Measurements from ENCODE around the gene TLR5.
"Not testable (repeated sequence)": the region's sequence is repeated elsewhere in the genome, so short reads cannot be mapped to it uniquely, and the experiment has no call there.

The TLR5 gene

GRCh38 chr1:223142795-223143536 lies at the start of gene TLR5:
TSS of gene TLR5 (minus strand) at chr1:223143248. CDS start at chr1:223113031, 30,217 bp downstream.
- peak; percentile 86 for DNase-seq (ENCODE audit: low read depth in 2 of 2)

DNA sequence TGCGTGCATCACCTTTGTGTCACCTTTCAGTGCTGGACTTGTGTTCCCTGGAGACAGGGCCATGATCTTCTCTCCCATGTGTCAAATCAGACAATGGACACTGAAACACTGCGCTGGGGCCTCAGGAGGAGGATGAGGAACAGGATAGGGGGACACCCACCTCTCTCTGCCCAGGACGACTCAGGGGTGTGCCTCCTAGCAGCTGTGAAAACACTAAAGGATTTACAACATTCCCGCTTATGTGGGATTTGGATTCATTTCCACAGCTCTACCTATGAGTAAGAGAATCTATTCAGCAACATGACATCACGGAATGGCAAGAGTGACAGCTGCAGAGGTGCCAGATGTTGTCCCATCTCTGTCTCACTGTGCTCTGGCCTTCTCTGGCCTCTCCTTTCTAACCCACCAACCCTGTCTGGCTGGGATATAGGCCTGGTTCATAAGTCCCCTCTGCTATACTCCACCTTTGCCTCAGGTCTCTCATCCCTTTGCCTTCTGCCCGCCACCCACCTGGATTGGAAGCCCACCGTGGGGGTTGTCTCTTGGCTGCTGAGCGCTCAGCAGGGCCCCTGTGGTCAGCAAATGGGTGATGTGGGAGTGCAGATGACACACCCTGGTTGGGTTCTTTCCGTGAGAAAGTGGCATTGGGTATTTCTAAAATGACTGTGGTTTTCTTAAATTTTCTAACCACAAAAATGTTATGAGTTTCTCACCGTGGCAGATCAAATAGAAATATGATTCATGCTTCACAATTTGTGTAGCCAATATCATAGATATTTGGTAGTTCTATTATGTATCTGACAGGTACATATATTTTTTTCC lies 47.1 kb upstream of the TLR5 start:
- DNase-seq (ENCODE audit: low read depth in 2 of 2), result peak; percentile 32 to 41

- DNase-seq (ENCODE audit: low read depth in 2 of 2), result no peak
Measured at GRCh38 chr1:223189525-223189902, 46.5 kb upstream of the TLR5 start.

DNA sequence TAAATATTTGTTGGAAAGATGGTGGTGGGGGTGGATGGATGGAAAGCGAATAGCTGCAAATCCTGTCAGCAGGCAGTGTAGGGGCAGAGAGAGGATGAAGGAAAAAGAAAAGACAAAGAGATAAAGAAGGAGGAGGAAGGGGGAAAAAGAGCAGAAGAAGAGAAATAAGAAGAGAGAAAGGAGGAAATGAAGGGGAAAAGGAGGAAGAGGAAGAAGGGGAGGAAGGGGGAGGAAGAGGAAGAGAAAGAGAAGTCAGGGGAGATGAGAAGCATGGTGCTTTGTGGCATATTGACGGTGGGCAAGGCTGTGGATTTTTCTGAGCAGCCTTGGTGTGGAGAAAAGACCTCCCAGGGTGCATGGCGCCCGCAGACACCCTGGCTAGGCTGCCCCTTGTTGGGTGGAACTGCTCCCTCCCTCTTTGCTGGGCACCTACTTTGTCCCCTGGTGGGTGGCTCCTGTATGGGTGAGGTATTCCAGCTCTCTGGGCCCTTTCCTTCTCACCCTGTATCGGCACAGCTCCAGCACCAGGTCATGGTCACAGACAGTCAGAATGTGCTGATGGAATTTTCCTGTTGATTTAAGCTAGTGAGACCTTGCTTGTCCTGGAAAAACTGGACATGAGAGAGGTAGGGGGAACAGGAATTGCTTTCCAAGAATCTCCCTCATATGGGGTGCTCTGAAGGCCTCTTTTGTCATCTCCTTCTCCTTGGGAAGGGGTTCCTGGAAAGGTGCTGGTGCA lies 45.7 kb upstream of the TLR5 start:
- no peak for DNase-seq (ENCODE audit: low read depth in 2 of 2)

- DNase-seq (ENCODE audit: low read depth in 2 of 2), result no peak
Measured at GRCh38 chr1:223186800-223187199, 43.8 kb upstream of the TLR5 start.

DNA sequence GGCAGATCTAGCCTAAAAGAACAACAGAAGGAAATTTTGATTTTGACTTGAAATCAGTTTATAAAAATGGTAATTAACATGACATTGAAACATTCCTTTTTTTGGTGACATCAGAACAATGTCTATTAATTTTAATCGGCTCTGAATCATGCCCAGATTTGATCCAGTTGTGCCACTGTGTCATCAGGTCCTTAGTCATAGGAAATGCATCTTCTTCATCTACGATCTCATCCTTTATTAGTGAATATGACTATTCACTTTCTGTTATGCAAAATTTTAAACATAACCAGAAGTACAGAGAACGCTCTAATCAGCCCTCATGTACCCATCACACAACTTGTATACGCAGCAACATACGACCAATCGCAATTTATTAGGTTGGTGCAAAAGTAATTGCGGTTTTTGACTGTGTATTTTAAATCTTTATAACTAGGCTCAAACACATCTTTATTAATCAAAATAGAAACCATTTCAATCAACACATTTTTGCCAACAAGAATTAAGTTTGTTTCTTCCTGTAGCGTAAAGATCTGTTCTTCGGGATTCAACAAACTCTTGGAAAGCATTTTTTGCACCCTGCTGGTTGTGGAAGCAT lies 40.3 kb upstream of the TLR5 start:
- DNase-seq (ENCODE audit: low read depth in 2 of 2), result no peak

DNA sequence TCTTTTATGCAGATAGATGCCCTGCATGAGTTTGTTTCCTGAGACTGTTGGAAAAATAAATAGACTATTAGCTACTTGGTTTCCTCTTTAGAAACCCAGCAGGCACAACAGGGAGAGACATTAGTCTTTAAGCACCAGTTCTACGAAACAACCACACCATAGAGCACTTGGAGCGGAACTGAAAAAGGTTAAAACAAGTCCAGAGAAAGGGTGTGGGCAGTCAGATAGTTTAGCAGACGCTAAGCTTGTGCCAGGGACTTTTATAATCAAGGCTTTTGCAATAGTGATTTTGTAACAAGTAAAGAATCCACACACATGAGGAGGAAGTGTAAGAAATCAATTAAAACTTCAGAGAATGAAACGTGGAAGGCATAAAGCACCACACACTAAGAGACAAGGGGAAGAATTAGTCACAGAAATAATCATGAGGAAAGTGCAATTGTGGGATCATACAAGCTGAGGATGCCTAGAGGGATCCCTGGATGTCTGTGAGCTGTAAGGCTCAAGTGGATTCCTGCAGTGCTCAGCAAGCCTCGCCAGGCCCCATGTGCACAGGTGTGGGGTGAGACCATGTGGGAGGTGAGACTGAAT lies 37.8 kb upstream of the TLR5 start:
- no peak for DNase-seq (ENCODE audit: low read depth in 2 of 2)

- DNase-seq (ENCODE audit: low read depth in 2 of 2), result no peak
Measured at GRCh38 chr1:223179786-223180185, 36.7 kb upstream of the TLR5 start.

GRCh38 chr1:223179280-223179679 lies 36.2 kb upstream of the TLR5 start:
- DNase-seq (ENCODE audit: low read depth in 2 of 2), result no peak

GRCh38 chr1:223177681-223178080 lies 34.6 kb upstream of the TLR5 start:
- DNase-seq (ENCODE audit: low read depth in 2 of 2), result no peak

DNA sequence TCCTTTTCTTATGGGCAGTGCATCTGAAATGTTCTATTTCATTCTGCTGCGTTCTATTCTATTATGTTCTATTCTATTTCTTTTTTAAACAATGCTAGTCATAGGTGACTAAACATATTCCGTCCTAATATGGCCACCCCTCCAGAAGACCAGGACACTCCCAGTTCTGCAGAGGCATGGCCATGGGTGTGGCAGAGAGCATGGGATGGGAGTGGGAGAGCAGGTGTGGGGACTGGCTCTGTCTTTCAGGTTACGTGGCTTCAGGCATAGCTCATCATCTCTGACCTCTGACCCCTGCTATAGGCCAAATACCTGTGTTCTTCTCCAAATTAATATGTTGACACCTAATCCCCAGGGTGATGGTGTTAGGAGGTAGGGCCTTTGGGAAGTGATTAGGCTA lies 33.4 kb upstream of the TLR5 start:
- no peak for DNase-seq (ENCODE audit: low read depth in 2 of 2)

DNA sequence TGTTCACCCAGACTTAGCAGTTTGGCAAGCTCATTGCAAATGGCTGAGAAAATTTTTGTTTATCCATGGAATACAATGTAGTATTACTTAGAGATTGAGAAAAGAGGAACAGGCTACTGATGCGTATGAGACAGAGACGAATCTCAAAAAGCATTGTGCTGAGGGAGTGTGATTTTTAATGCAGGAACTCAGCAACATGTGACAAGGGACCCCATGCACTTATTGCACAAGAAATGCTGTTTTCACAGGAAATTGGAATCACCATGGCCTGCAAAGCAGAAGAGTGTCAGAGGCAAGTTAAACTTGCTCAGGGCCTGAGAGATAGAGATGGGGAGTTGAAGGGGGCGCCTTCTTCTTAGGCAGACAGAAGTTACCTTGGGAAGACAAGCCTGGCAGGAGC lies 32.6 kb upstream of the TLR5 start:
- no peak for DNase-seq (ENCODE audit: low read depth in 2 of 2)

- DNase-seq (ENCODE audit: low read depth in 2 of 2), result no peak
Measured at GRCh38 chr1:223175032-223175431, 32.0 kb upstream of the TLR5 start.

GRCh38 chr1:223169458-223169857 lies 26.4 kb upstream of the TLR5 start:
- DNase-seq (ENCODE audit: low read depth in 2 of 2), result not testable (repeated sequence)

- DNase-seq (ENCODE audit: low read depth in 2 of 2), result no peak
Measured at GRCh38 chr1:223161321-223161720, 18.3 kb upstream of the TLR5 start.

GRCh38 chr1:223156343-223156742 lies 13.3 kb upstream of the TLR5 start:
- DNase-seq (ENCODE audit: low read depth in 2 of 2), result no peak

GRCh38 chr1:223155153-223155552 lies 12.1 kb upstream of the TLR5 start:
- DNase-seq (ENCODE audit: low read depth in 2 of 2), result no peak

DNA sequence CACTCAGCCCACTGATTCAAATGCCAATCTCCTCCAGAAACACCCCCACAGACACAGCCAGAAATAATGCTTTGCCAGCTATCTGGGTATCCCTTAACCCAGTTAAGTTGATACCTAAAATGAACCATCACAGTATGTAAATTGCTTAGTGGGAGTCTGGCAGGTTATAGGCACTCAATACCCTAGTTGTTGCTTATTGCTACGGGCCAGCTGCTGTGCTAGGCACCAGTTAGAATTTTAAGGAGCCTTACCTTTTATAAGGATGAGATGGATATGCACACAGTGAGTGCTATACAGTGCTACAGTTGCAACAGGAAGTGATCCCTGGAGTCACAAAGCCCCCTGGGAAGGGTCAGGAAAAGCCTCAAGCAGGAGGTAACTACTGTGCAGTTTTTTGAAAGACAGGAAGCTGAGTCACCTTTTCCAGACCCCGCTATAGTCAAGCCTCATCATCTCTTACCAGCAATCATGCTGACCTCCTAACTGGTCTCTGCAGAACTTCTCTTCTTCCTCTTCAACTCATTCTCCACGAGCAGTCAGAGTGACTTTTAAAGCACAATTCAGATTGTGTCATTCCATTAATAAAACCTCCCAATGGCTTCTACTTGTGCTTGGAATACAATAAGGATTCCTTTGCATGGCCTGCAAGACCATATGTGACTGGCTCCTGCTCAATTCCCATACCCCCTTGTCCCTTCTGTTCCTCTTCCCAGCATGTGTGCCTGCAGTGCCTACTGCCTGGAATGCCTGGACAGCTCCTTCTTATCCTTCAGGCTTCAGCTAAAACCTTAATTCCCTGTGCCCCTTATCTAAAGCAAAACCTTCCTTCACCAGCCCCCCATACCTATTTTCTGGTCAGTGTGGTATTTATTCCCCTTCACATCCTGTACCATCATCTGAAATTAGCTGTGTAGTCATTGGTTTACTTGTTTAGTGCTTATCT lies 10.4 kb upstream of the TLR5 start:
- no peak for DNase-seq (ENCODE audit: low read depth in 2 of 2)

- no peak for DNase-seq (ENCODE audit: low read depth in 2 of 2)
Measured at GRCh38 chr1:223152399-223152798, 9.4 kb upstream of the TLR5 start.

- no peak for DNase-seq (ENCODE audit: low read depth in 2 of 2)
Measured at GRCh38 chr1:223150443-223150842, 7.4 kb upstream of the TLR5 start.

- DNase-seq (ENCODE audit: low read depth in 2 of 2), result no peak
Measured at GRCh38 chr1:223147873-223148272, 4.8 kb upstream of the TLR5 start.
